ENCODE data around the gene SLC66A1.
"Not testable (repeated sequence)": the region's sequence is repeated elsewhere in the genome, so short reads cannot be mapped to it uniquely, and the experiment has no call there.

Gene SLC66A1, protein sequence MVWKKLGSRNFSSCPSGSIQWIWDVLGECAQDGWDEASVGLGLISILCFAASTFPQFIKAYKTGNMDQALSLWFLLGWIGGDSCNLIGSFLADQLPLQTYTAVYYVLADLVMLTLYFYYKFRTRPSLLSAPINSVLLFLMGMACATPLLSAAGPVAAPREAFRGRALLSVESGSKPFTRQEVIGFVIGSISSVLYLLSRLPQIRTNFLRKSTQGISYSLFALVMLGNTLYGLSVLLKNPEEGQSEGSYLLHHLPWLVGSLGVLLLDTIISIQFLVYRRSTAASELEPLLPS

DNA sequence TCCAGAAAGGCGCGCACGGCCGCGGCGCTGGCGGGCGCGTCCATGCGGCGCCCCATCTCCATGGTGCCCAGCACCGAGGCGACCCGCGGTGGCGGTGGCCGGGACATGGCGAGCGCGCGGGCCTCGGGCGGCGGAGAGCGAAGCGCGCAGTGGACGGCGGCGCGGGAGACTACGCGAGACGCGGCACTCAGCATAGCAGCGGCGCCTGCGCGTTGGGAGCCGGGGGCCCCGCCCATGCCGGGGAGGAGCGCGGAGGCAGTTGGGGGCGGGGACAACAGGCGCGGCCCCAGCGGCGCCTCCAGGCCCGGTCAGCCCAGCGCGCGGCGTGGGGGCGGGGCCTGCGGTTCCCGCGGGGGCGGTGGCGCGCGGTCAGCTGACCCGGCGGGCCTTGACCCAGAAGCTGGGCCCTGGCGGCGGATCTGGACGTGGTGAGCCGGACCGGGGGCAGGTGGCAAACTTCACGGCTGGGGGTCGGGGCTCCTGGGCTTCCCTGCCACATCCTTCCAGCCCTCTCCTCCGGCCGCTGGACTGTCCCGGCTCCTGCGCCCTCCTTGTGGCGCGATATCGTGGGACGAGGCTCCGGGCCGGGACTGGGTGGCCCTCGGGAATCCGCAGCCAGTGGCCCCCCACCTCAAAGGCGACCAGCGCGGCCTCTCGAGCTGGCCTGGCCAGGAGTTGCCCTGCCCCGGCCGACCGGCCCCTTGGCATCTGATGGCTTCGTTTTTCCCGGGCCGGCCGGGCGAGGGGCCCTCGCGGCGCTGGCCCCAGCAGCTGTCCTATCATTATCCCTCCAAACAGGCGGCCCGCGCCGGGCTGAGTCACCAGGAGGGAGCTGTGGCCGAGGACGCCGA is at the start of gene SLC66A1, which contains the start of gene AKR7A2:
Gene SLC66A1 (plus strand): TSS at position 396 of the 851 bp plus-strand sequence. CDS start 5,352 bp downstream, outside the sequence.
Gene AKR7A2 (minus strand): TSS at position 214 of the 851 bp plus-strand sequence. CDS start 20 bp downstream, at position 194.
- DNase-seq (ENCODE audit: low spot score) = peak; percentile 100

DNA sequence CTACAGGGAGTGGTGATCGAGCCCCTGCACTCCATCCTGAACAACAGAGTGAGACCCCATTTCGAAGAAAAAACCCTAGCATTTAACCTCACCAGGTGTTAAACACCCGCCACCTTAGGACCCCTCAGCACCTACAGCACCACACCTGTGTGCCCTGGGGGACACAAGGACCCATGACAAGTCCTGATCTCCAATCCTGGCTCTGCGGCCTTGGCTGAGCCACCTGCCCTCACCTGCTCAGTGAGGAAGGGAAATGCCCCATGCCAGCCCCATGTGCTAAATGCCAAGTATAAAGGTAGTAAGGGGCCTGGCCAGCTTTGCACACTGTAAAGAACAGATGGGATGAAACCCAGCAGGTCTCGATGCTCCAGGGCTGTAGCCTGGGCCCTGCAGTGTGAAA is 49.4 kb upstream of the SLC66A1 start:
- DNase-seq (ENCODE audit: low spot score) = no peak

DNA sequence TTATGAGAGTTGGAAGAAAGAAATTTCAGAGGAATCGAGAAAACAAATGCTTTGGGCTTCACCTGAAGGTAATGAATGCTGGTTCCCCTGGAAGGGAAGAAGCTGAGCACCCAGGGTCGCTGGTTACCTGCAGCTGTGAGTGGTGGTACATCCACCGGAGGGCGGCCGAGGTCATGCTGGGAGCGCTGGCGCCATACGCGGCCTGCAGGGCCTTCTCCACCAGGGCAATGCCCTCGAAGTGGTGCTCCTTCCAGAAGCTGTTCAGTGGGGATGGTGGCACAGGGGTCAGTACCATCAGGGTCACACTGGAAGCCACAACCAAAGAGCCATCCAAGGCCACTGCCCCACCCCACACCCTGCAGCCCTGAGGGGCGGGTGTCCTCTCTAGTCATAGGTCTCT is 43.7 kb upstream of the SLC66A1 start:
- DNase-seq (ENCODE audit: low spot score) = no peak

DNA sequence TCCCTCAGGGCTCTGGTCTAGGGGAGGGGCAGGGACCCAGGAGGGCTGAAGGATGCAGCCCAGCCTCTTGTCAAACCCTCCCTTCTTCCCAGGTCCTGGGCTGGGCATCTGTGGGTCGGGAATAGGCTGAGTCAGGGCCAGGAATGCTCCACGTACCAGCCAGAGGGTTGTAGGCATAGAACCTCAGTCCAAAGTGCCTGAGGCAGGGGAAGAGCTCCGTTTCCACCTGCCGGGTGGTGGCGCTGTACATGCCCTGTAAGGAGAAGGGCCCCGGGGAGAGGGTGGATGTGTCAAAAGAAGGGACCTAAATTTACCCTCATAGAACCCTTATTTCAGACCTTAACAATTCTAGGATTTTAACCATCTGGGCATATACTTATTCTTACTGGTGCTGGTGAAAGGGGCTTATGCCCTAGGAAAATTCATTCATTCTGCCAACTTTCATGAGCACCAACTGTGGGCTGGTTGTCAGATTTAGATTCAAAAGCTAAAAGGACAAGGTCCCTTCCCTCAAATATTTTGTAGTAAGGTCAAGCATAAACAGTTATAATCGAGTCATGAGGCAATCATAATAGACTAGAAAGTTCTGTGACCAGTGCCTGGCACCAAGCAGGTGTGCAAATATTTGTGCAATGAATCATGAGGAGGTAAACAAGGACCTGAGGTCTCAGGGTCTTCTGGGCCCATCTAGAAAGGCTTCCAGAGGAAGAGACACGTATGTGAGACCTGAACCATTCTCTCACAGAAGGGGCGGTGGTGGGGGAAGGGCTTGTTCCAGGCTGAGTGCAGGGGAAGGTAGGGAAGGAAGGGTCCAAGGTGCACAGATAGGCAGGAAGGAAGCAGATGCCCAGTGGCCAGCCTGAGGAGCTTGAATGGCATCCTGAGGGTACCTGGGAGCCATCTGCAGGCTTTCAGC is 42.4 kb upstream of the SLC66A1 start:
- DNase-seq (ENCODE audit: low spot score) = not testable (repeated sequence)

DNA sequence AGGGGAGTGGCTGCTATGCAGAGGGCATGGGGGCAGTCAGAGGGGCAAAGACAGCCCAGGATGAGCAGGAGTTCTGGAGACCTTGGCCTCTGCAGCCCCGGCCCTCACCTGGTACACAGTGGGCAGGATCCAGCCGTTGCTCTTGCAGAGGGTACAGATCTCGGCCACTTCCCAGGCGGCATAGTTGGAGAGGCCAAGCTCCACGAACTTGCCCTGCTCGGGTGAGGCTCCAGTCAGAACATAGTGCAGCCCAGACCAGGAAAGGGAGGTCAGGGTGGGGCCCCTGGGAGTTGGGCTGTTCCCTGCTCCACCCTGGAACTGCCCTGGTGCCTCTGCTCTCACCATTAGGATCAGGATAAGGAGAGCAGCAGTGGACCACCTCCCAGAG is 41.8 kb upstream of the SLC66A1 start:
- DNase-seq (ENCODE audit: low spot score) = not testable (repeated sequence)

DNA sequence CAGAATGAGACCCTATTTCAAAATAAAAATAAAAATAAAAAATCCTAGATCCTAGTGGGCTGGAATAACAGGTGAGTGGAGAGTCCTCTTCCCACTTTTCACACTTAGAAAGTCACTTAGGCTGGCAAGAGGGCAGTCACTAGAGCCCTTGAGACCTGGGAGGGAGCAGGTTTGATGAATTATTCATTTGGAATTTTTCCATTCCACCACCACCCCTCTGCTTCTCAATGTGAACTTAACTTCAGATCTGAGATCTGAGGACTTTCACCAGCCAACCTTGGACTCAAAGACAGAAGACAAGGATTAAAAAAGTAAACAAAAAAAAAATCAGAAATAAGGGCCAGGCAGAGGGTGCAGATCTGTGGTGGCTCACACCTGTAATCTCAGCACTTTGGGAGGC is 40.1 kb upstream of the SLC66A1 start:
- no peak for DNase-seq (ENCODE audit: low spot score)

DNA sequence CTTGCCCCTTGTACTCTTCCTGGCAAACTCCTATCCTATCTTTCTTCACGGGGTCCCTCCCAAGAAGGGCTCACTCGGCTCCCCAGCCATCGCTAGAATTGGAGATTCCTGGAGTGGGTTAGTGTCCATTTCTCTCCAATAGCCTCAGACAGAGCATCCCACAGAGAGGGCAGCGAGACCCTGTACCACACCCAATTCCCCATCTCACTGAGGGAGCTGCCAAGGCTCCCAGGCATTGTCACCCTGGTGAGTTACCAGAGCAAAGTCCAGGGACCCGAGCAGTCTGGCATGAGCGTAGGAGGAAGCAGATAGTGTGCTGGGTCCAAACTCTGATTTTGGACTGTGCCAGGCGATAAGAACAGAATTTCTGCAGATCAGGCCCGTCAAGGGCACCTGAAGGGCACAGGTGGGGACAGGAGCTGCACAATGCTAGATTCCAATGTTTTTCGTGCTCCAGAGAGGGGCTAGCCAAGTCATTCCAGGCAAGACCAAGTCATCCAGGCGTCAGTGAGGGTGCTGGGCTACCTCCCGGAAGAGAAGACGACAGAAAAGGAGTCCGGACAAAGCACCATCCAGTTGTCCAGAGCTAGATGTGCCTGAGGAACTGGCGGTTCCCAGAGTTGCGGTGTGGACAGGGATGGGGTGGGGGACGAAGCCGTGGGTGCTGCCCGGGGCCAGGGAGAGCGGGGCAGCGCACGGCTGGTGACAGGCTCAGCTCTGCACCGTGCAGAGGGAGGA is 38.9 kb upstream of the SLC66A1 start:
- no peak for DNase-seq (ENCODE audit: low spot score)

DNA sequence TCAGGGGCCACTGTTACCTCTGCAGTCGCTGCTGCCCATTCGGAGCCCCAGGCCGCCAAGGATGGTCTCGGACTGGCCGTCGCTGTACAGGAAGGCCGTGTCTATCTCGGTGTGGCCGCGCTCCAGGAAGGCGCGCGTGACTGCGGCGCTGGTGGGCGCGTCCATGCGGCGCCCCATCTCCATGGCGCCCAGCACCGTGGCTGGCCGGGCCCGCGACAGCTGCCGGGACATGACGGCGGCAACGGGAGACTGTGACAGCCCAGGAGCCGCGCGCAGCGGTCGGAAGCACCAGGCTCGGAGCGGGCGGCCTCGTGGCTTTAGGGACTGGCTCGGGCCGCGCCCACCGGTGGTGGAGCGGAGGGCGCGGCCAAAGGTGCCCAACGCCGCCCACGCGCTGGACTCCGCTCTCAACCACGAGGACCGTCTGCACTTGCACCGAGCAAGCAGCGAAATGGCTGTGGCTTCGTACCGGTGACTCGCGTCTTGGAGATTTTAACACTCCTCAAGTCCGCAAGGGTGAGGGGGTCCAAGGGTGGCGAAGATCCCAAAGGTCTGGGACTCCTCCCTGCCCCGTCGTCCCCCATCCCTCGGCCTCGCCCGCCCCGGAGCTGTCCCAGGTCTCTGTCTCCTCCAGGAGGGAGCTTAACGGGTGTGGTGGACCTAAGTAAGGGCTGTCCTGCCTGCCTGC is 38.1 kb upstream of the SLC66A1 start:
- DNase-seq (ENCODE audit: low spot score) = not testable (repeated sequence)

DNA sequence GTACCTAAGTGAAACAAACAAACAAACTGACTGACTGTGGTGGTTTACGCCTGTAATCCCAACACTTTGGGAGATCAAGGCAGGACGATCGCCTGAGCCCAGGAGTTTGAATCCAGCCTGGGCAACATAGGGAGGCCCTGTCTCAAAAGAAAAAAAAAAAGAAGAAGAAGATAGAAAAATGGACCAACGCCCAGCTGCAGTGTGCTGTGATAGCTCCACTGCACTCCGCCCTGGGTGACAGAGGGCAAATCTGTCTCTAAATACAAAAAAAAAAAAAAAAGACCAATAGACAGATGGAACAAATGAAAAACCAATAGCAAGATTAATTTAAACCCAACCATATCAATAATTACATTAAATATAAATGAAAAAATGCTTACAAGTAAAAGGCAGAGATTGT is 37.5 kb upstream of the SLC66A1 start:
- DNase-seq (ENCODE audit: low spot score) = no peak

DNA sequence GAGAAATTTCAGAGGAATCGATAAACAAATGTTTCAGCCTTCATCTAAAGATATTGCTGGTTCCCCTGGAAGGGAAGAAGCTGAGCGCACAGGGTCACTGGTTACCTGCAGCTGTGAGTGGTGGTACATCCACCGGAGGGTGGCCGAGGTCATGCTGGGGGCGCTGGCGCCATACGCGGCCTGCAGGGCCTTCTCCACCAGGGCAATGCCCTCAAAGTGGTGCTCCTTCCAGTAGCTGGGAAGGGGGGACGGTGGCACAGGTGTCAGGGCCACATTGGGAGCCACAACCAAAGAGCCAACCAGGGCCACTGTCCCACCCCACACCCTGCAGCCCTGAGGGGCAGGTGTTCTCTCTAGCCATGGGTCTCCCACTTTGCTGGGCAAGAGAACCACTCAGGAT is 28.2 kb upstream of the SLC66A1 start:
- no peak for DNase-seq (ENCODE audit: low spot score)

DNA sequence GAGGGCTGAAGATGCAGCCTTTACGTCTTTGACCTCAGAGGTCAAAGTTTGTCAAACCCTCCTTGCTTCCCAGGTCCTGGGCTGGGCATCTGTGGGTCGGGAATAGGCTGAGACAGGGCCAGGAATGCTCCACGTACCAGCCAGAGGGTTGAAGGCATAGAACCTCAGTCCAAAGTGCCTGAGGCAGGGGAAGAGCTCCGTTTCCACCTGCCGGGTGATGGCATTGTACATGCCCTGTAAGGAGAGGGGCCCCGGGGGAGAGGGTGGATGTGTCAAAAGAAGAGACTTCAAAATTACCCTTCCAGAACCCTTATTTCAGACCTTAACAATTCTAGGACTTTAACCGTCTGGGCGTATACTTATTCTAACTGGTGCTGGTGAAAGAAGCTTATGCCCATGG is 27.2 kb upstream of the SLC66A1 start:
- no peak for DNase-seq (ENCODE audit: low spot score)

DNA sequence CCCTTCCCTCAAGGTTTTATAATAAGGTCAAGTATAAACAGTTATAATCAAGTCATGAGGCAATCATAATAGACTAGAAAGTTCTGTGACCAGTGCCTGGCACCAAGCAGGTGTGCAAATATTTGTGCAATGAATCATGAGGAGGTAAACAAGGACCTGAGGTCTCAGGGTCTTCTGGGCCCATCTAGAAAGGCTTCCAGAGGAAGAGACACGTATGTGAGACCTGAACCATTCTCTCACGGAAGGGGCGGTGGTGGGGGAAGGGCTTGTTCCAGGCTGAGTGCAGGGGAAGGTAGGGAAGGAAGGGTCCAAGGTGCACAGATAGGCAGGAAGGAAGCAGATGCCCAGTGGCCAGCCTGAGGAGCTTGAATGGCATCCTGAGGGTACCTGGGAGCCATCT is 26.8 kb upstream of the SLC66A1 start:
- not testable (repeated sequence) for DNase-seq (ENCODE audit: low spot score)

DNA sequence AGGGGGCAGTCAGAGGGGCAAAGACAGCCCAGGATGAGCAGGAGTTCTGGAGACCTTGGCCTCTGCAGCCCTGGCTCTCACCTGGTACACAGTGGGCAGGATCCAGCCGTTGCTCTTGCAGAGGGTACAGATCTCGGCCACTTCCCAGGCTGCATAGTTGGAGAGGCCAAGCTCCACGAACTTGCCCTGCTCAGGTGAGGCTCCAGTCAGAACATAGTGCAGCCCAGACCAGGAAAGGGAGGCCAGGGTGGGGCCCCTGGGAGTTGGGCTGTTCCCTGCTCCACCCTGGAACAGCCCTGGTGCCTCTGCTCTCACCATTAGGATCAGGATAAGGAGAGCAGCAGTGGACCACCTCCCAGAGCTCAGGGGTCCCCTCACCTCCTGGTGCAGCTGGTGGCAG is 26.3 kb upstream of the SLC66A1 start:
- DNase-seq (ENCODE audit: low spot score) = not testable (repeated sequence)

DNA sequence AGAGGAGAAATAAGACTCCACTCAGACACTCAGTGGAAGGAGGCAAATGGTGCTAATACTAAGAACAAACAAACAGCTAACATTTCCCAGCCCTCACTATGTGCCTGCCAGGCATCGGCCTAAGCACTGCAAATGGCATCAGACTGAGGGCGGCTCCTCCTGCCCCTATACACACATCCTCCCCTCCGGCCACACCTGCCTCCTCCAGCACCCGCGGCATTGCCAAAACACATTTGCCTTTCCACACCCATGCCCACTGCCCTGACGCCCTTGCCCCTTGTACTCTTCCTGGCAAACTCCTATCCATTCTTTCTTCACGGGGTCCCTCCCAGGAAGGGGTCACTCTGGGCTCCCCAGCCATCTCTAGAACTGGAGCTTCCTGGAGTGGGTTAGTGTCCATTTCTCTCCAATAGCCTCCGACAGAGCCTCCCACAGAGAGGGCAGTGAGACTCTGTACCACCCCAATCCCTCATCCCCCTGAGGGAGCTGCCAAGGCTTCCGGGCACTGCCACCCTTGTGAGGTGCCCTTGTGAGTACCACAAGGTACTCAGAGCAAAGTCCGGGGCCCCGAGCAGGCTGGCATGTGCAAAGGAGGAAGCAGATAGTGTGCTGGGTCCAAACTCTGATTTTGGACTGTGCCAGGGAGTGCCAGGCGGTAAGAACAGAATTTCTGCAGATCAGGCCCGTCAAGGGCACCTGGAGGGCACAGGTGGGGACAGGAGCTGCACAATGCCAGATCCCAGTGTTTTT is 24.5 kb upstream of the SLC66A1 start:
- DNase-seq (ENCODE audit: low spot score) = no peak

DNA sequence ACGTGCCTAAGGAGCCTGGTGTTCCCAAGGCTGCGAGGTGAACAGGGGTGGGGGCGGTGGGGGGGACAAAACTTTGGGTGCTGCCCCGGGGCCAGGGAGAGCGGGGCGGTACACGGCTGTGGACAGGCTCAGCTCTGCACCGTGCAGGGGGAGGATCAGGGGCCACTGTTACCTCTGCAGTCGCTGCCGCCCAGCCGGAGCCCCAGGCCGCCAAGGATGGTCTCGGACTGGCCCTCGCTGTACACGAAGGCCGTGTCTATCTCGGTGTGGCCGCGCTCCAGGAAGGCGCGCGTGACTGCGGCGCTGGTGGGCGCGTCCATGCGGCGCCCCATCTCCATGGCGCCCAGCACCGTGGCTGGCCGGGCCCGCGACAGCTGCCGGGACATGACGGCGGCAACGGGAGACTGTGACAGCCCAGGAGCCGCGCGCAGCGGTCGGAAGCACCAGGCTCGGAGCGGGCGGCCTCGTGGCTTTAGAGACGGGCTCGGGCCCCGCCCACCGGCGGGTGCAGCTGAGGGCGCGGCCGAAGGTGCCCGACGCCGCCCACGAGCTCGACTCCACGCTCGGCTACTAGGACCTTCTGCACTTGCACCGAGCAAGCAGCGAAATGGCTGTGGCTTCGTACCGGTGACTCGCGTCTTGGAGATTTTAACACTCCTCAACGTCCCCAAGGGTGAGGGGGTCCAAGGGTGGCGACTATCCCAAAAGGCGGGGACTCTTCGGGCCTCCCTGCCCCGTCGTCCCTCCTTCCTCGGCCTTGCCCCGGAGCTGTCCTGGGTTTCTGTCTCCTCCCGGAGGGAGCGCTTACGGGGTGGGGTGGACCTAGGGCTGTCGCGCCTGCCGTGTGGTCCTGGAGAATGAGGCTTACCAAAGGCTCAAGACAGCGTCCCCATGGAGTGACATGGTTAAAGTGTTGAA is 23.5 kb upstream of the SLC66A1 start, which contains the start of gene AKR7A3:
Gene AKR7A3 (minus strand): TSS at position 447 of the 918 bp plus-strand sequence. CDS start 61 bp downstream, at position 386.
- DNase-seq (ENCODE audit: low spot score) = peak; percentile 70

DNA sequence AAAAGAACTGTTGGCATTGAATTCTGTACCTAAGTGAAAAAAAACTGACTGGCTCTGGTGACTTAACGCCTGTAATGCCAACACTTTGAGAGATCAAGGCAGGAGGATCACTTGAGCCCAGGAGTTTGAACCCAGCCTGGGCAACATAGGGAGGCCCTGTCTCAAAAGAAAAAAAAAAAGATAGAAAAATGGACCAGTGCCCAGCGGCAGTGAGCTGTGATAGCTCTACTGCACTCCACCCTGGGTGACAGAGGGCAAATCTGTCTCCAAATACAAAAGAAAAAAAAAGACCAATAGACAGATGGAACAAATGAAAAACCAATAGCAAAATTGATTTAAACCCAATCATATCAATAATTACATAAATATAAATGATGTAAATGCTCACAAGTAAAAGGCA is 22.9 kb upstream of the SLC66A1 start:
- DNase-seq (ENCODE audit: low spot score) = no peak

DNA sequence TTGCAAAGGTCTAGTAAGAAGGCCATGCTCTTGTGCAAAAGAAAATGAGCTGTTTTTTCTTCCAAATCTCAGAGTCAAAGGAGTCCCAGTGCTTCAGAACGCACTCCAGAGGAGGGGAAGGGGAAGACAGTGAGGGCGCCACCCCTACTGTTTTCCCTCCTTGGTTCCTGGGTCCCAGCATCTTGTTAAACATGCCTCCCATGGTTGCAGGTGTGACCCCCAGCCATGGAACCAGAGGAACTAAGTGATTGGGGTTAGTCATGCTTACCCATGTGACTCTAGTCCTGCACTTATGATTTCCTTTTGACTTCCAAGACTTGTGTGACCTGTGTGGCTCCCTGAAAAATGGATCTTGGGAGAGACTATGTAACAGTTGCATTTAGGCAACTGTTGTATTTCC is 17.5 kb upstream of the SLC66A1 start:
- DNase-seq (ENCODE audit: low spot score) = no peak

DNA sequence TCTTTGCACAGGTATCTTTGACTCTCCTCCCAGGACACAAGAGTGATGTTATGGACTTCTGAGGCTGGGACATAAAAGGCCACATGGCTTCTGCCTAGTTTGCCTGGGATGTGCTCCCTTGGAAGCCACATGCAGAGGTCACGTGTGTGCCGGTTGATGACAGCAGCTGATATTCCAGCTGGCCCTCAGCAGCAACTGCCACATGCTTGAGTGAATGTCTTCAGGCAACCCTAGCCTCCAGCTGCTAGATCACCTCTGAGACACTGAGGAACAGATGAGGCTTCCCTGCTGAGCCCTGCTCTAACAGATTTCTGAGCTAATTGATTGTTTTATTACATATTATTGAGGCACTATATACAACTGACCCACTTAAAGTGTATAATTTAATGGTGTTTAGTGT is 11.9 kb upstream of the SLC66A1 start:
- no peak for DNase-seq (ENCODE audit: low spot score)

DNA sequence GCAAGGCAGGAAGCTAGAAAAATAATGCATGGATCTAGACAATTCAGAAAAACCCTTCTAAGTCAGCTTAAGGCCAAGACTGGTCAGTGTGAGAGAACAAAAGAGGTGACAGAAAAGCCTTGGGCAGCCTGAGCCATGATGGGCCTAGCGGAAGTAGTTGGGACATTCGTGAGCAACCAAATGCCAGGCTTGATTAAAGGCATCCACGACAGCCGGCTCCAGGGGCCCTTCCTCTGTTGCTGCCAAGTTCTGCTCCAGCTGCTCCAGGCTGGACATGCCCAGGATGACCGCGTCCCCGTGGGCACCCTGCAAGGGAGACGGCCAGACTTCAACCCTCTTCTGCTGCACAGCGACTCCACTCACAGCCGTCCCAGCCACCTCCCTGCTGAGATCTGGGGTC is 8.0 kb upstream of the SLC66A1 start:
- DNase-seq (ENCODE audit: low spot score) = not testable (repeated sequence)

All from AG08396 (cell line).